ENCODE measurements around the gene ATXN1. TPM values are rescaled to one million over a fixed set of nuclear protein-coding genes. Genes with fewer than 3 reads are reported as not detected.

ATXN1 gene
- polyA plus RNA-seq, 1 donor from 2014 or later: 28.2 TPM

- H3K27me3 ChIP-seq (ENCODE audit: insufficient read depth, low read depth, low read length): no peaks in the 10 kb centered on the region
- H3K27ac ChIP-seq (ENCODE audit: low read length): no peak overlapping the region
- H3K9me2 ChIP-seq (ENCODE audit: insufficient read depth, low read length): no peaks in the 10 kb centered on the region
- H3K9me3 ChIP-seq (ENCODE audit: low read length): no peaks in the 10 kb centered on the region
- no peak overlapping the region for H3K9ac ChIP-seq (ENCODE audit: low read length)
- TF ChIP-seq SMC3 (conservative IDR thresholded peaks at IDR 0.05; ENCODE audit: poor library complexity) (no peak), RAD21 (conservative IDR thresholded peaks at IDR 0.05) (no peak), CTCF (IDR thresholded peaks at IDR 0.05; ENCODE audit: poor library complexity, severe bottlenecking) (no peak), TAF1 (IDR thresholded peaks at IDR 0.05; ENCODE audit: low read depth) (no peak), EP300 (conservative IDR thresholded peaks at IDR 0.05; ENCODE audit: poor library complexity, severe bottlenecking) (no peak), EZH2 (IDR thresholded peaks at IDR 0.05; ENCODE audit: borderline replicate concordance, insufficient read depth, low read length, poor library complexity, severe bottlenecking) (no peak), MXI1 (conservative IDR thresholded peaks at IDR 0.05; ENCODE audit: poor library complexity, severe bottlenecking) (no peak), POLR2AphosphoS5 (IDR thresholded peaks at IDR 0.05) (no peak)
- TF ChIP-seq, protein P1, sequence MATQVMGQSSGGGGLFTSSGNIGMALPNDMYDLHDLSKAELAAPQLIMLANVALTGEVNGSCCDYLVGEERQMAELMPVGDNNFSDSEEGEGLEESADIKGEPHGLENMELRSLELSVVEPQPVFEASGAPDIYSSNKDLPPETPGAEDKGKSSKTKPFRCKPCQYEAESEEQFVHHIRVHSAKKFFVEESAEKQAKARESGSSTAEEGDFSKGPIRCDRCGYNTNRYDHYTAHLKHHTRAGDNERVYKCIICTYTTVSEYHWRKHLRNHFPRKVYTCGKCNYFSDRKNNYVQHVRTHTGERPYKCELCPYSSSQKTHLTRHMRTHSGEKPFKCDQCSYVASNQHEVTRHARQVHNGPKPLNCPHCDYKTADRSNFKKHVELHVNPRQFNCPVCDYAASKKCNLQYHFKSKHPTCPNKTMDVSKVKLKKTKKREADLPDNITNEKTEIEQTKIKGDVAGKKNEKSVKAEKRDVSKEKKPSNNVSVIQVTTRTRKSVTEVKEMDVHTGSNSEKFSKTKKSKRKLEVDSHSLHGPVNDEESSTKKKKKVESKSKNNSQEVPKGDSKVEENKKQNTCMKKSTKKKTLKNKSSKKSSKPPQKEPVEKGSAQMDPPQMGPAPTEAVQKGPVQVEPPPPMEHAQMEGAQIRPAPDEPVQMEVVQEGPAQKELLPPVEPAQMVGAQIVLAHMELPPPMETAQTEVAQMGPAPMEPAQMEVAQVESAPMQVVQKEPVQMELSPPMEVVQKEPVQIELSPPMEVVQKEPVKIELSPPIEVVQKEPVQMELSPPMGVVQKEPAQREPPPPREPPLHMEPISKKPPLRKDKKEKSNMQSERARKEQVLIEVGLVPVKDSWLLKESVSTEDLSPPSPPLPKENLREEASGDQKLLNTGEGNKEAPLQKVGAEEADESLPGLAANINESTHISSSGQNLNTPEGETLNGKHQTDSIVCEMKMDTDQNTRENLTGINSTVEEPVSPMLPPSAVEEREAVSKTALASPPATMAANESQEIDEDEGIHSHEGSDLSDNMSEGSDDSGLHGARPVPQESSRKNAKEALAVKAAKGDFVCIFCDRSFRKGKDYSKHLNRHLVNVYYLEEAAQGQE (IDR thresholded peaks at IDR 0.05; ENCODE audit: borderline replicate concordance): no peak
- H2AFZ ChIP-seq (ENCODE audit: low read depth, low read length): no peak overlapping the region
- no peaks in the 10 kb centered on the region for H3K79me2 ChIP-seq (replicated peaks; ENCODE audit: insufficient read depth, low read length)
- H3K4me2 ChIP-seq (ENCODE audit: low read length): no peak overlapping the region
- H3K36me3 ChIP-seq (ENCODE audit: insufficient read depth, low read length): no peaks in the 10 kb centered on the region
- H3F3A ChIP-seq (ENCODE audit: insufficient read depth, low read length, poor library complexity, severe bottlenecking): no peaks in the 10 kb centered on the region
- no peak overlapping the region for H3K4me3 ChIP-seq (ENCODE audit: low read length)
- H4K20me1 ChIP-seq (ENCODE audit: insufficient read depth): no peaks in the 10 kb centered on the region
Measured at GRCh38 chr6:16600701-16601100, 160.6 kb downstream of the ATXN1 start.

- Histone ChIP-seq H3K9me3 (ENCODE audit: low read length) (no peaks in the 10 kb centered on the region), H3K27me3 (ENCODE audit: insufficient read depth, low read depth, low read length) (no peaks in the 10 kb centered on the region), H3K9me2 (ENCODE audit: insufficient read depth, low read length) (no peaks in the 10 kb centered on the region), H3K4me3 (ENCODE audit: low read length) (no peak overlapping the region), H3K4me2 (ENCODE audit: low read length) (no peak overlapping the region), H3K36me3 (ENCODE audit: insufficient read depth, low read length) (no peaks in the 10 kb centered on the region), H3F3A (ENCODE audit: insufficient read depth, low read length, poor library complexity, severe bottlenecking) (no peaks in the 10 kb centered on the region), H3K9ac (ENCODE audit: low read length) (no peak overlapping the region), H3K79me2 (replicated peaks; ENCODE audit: insufficient read depth, low read length) (no peaks in the 10 kb centered on the region), H3K27ac (ENCODE audit: low read length) (no peak overlapping the region), H4K20me1 (ENCODE audit: insufficient read depth) (no peaks in the 10 kb centered on the region), H2AFZ (ENCODE audit: low read depth, low read length) (no peak overlapping the region)
- TF ChIP-seq RAD21 (conservative IDR thresholded peaks at IDR 0.05) (no peak), SMC3 (conservative IDR thresholded peaks at IDR 0.05; ENCODE audit: poor library complexity) (no peak), POLR2AphosphoS5 (IDR thresholded peaks at IDR 0.05) (no peak), EP300 (conservative IDR thresholded peaks at IDR 0.05; ENCODE audit: poor library complexity, severe bottlenecking) (no peak), MXI1 (conservative IDR thresholded peaks at IDR 0.05; ENCODE audit: poor library complexity, severe bottlenecking) (no peak), TAF1 (IDR thresholded peaks at IDR 0.05; ENCODE audit: low read depth) (no peak), CTCF (IDR thresholded peaks at IDR 0.05; ENCODE audit: poor library complexity, severe bottlenecking) (no peak), EZH2 (IDR thresholded peaks at IDR 0.05; ENCODE audit: borderline replicate concordance, insufficient read depth, low read length, poor library complexity, severe bottlenecking) (no peak)
- TF ChIP-seq, protein P1 (IDR thresholded peaks at IDR 0.05; ENCODE audit: borderline replicate concordance): no peak
Measured at GRCh38 chr6:16600026-16600425, 161.2 kb downstream of the ATXN1 start.

All from neural cell (in vitro differentiated cells).